Measurements from ENCODE around the gene ZNF367.

The ZNF367 gene

DNA sequence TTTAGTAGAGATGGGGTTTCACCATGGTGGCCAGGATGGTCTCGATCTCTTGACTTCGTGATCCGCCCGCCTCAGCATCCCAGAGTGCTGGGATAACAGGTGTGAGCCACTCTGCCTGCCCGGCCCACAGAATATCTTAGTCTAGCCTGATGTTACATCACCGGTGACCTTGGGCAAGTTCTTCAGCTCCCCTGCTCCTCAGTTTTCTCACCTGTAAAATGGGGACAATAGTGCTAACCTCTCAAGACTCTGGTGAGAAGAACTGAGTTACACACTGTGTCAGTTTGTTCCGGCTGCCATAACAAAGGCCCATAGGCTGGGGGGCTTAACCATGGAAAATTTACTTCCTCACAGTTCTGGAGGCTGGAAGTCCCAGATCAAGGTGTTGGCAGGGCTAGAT is 19.3 kb upstream of the ZNF367 start:
- no peak for TF ChIP-seq SIN3A (IDR thresholded peaks at IDR 0.05; ENCODE audit: borderline replicate concordance, insufficient read depth, low read length)
- TF ChIP-seq FOXP2 (optimal IDR thresholded peaks at IDR 0.05; ENCODE audit: borderline replicate concordance, extremely low read depth, extremely low read length, insufficient read depth), result no peak
- TF ChIP-seq, protein P1, sequence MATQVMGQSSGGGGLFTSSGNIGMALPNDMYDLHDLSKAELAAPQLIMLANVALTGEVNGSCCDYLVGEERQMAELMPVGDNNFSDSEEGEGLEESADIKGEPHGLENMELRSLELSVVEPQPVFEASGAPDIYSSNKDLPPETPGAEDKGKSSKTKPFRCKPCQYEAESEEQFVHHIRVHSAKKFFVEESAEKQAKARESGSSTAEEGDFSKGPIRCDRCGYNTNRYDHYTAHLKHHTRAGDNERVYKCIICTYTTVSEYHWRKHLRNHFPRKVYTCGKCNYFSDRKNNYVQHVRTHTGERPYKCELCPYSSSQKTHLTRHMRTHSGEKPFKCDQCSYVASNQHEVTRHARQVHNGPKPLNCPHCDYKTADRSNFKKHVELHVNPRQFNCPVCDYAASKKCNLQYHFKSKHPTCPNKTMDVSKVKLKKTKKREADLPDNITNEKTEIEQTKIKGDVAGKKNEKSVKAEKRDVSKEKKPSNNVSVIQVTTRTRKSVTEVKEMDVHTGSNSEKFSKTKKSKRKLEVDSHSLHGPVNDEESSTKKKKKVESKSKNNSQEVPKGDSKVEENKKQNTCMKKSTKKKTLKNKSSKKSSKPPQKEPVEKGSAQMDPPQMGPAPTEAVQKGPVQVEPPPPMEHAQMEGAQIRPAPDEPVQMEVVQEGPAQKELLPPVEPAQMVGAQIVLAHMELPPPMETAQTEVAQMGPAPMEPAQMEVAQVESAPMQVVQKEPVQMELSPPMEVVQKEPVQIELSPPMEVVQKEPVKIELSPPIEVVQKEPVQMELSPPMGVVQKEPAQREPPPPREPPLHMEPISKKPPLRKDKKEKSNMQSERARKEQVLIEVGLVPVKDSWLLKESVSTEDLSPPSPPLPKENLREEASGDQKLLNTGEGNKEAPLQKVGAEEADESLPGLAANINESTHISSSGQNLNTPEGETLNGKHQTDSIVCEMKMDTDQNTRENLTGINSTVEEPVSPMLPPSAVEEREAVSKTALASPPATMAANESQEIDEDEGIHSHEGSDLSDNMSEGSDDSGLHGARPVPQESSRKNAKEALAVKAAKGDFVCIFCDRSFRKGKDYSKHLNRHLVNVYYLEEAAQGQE (IDR thresholded peaks at IDR 0.05; ENCODE audit: insufficient read depth in 1 of 2, low read depth in 2 of 2, low read length in 2 of 2), result no peak
- TF ChIP-seq POLR2AphosphoS5 (IDR thresholded peaks at IDR 0.05; ENCODE audit: low read depth, low read length), result no peak
- no peak for TF ChIP-seq TAF1 (IDR thresholded peaks at IDR 0.05; ENCODE audit: borderline replicate concordance, insufficient read depth, low read length)

DNA sequence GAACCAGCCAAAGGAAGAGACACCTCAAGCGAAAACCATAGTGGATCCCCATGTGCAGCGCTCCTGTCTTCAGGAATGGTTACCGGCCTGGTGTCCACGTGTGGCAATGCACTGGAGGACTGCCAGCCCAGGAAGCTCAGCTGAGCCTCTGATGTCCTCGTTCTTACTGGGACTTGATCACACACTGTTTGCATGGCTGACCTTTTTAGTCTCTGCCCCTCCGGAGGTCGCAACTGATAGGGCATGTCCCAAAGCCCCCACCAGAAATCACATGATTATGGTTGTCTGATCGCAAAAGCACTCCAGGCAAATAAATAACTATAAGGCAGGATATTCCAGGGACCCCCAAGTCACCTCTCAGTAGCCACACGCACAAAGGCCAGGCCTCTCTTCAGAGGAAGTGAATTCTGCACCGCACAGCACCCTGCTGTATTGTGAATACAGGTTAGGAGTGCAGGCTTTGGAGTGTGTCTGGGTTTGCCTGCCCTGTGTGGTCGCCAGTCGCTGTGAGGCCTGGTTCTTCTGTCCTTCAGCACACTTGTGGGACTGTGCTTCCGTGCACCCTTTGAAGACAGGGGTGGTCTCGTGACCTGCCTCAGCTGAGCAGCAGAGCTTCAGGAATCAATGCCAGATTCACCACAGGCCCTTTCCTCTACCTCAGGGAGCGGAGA is 18.4 kb upstream of the ZNF367 start:
- TF ChIP-seq, protein P1 (IDR thresholded peaks at IDR 0.05; ENCODE audit: insufficient read depth in 1 of 2, low read depth in 2 of 2, low read length in 2 of 2), result no peak
- no peak for TF ChIP-seq FOXP2 (optimal IDR thresholded peaks at IDR 0.05; ENCODE audit: borderline replicate concordance, extremely low read depth, extremely low read length, insufficient read depth)
- no peak for TF ChIP-seq SIN3A (IDR thresholded peaks at IDR 0.05; ENCODE audit: borderline replicate concordance, insufficient read depth, low read length)
- no peak for TF ChIP-seq POLR2AphosphoS5 (IDR thresholded peaks at IDR 0.05; ENCODE audit: low read depth, low read length)
- TF ChIP-seq TAF1 (IDR thresholded peaks at IDR 0.05; ENCODE audit: borderline replicate concordance, insufficient read depth, low read length), result no peak

DNA sequence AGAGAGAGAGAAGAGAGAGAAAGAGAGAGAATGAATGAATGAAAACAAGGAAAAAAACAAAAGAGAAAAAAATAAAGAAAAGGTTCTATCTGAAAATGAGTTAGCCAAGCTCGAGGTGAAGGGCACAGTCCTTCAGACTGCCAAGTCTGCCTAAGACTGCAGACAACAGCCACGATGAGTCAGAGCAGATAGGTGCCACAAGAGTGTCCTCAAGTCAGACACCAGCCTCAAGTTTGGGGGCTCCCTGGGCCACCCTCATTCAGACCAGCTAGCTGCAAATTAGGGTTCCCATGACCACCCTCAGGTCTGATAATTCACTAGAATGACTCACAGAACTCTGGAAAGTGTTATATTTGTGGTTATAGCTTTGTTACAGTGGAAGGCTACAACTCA is 17.9 kb upstream of the ZNF367 start:
- TF ChIP-seq FOXP2 (optimal IDR thresholded peaks at IDR 0.05; ENCODE audit: borderline replicate concordance, extremely low read depth, extremely low read length, insufficient read depth), result no peak
- TF ChIP-seq SIN3A (IDR thresholded peaks at IDR 0.05; ENCODE audit: borderline replicate concordance, insufficient read depth, low read length), result no peak
- TF ChIP-seq POLR2AphosphoS5 (IDR thresholded peaks at IDR 0.05; ENCODE audit: low read depth, low read length), result no peak
- TF ChIP-seq, protein P1 (IDR thresholded peaks at IDR 0.05; ENCODE audit: insufficient read depth in 1 of 2, low read depth in 2 of 2, low read length in 2 of 2), result no peak
- TF ChIP-seq TAF1 (IDR thresholded peaks at IDR 0.05; ENCODE audit: borderline replicate concordance, insufficient read depth, low read length), result no peak

DNA sequence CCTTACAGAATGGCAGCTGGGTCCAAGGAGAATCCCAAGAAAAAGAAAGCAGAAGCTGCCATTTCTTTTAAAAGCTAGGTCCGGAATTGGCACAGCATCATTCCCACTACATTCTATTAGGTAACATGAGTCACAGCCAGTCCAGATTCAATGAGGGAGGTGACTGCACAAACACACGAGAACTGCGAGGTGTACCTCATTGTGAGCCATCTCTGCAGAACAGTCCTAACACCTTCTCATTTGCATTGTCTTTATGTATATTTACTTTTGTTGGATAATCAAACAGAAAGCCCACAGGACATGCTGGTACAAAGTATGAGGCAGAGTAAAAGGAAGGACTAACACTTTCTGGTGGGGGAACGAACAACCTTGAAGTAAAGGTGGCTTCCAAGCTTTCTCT is 17.2 kb upstream of the ZNF367 start:
- TF ChIP-seq POLR2AphosphoS5 (IDR thresholded peaks at IDR 0.05; ENCODE audit: low read depth, low read length), result no peak
- TF ChIP-seq FOXP2 (optimal IDR thresholded peaks at IDR 0.05; ENCODE audit: borderline replicate concordance, extremely low read depth, extremely low read length, insufficient read depth), result no peak
- no peak for TF ChIP-seq SIN3A (IDR thresholded peaks at IDR 0.05; ENCODE audit: borderline replicate concordance, insufficient read depth, low read length)
- TF ChIP-seq TAF1 (IDR thresholded peaks at IDR 0.05; ENCODE audit: borderline replicate concordance, insufficient read depth, low read length), result no peak
- TF ChIP-seq, protein P1 (IDR thresholded peaks at IDR 0.05; ENCODE audit: insufficient read depth in 1 of 2, low read depth in 2 of 2, low read length in 2 of 2), result no peak

All from PFSK-1 (cell line).